ENCODE data around the gene RAB5B.

The RAB5B gene

GRCh38 chr12:55929306-55929791, 44.5 kb upstream of the RAB5B start:
- DNase-seq (ENCODE audit: low read depth): no peak
- no peak overlapping the region for H3K4me3 ChIP-seq (replicated peaks; ENCODE audit: low read depth, low read length)
- TF ChIP-seq CTCF (IDR thresholded peaks at IDR 0.05; ENCODE audit: low read length, missing control alignments): no peak

GRCh38 chr12:55930771-55931316, 43.0 kb upstream of the RAB5B start, which contains the start of gene DGKA:
Gene DGKA (plus strand): TSS chr12:55931162. CDS start chr12:55936504, 5,342 bp downstream.
- peak; percentile 73 for TF ChIP-seq CTCF (IDR thresholded peaks at IDR 0.05; ENCODE audit: low read length, missing control alignments)
- DNase-seq (ENCODE audit: low read depth): peak; percentile 85

GRCh38 chr12:55931317-55931779, 42.5 kb upstream of the RAB5B start:
- TF ChIP-seq CTCF (IDR thresholded peaks at IDR 0.05; ENCODE audit: low read length, missing control alignments): no peak
- no peak for DNase-seq (ENCODE audit: low read depth)
- H3K4me3 ChIP-seq (replicated peaks; ENCODE audit: low read depth, low read length): peak overlapping the region; percentile 68

More at GRCh38 chr12:55930771-55931316, 43.0 kb upstream of the RAB5B start, which contains the start of gene DGKA:
- H3K4me3 ChIP-seq (replicated peaks; ENCODE audit: low read depth, low read length): peak within 1 kb of the TSS; percentile 68

GRCh38 chr12:55931780-55932550, 41.9 kb upstream of the RAB5B start:
- DNase-seq (ENCODE audit: low read depth): peak; percentile 37
- TF ChIP-seq CTCF (IDR thresholded peaks at IDR 0.05; ENCODE audit: low read length, missing control alignments): no peak
- peak overlapping the region; percentile 68 for H3K4me3 ChIP-seq (replicated peaks; ENCODE audit: low read depth, low read length)

GRCh38 chr12:55932551-55932910, 41.3 kb upstream of the RAB5B start:
- H3K4me3 ChIP-seq (replicated peaks; ENCODE audit: low read depth, low read length): peak overlapping the region; percentile 68
- peak; percentile 57 for DNase-seq (ENCODE audit: low read depth)
- no peak for TF ChIP-seq CTCF (IDR thresholded peaks at IDR 0.05; ENCODE audit: low read length, missing control alignments)

- TF ChIP-seq CTCF (IDR thresholded peaks at IDR 0.05; ENCODE audit: low read length, missing control alignments): no peak
- peak overlapping the region; percentile 68 for H3K4me3 ChIP-seq (replicated peaks; ENCODE audit: low read depth, low read length)
- no peak for DNase-seq (ENCODE audit: low read depth)
Observed at GRCh38 chr12:55933169-55933798, 40.6 kb upstream of the RAB5B start.
